NCI-H1417 treated with DMSO at 0.1 percent for 48 hours (cell line): ENCODE measurements around the gene CPED1.
"Not testable (repeated sequence)": the region's sequence is repeated elsewhere in the genome, so short reads cannot be mapped to it uniquely, and the experiment has no call there.

Experiments
- DNase-seq: peaks from one replicate; lab custom pipeline; 2025; lab: John Stamatoyannopoulos, UW

CPED1 gene

GRCh38 chr7:121020249-121020988 lies 31.9 kb downstream of the CPED1 start:
- DNase-seq, result no peak

DNA sequence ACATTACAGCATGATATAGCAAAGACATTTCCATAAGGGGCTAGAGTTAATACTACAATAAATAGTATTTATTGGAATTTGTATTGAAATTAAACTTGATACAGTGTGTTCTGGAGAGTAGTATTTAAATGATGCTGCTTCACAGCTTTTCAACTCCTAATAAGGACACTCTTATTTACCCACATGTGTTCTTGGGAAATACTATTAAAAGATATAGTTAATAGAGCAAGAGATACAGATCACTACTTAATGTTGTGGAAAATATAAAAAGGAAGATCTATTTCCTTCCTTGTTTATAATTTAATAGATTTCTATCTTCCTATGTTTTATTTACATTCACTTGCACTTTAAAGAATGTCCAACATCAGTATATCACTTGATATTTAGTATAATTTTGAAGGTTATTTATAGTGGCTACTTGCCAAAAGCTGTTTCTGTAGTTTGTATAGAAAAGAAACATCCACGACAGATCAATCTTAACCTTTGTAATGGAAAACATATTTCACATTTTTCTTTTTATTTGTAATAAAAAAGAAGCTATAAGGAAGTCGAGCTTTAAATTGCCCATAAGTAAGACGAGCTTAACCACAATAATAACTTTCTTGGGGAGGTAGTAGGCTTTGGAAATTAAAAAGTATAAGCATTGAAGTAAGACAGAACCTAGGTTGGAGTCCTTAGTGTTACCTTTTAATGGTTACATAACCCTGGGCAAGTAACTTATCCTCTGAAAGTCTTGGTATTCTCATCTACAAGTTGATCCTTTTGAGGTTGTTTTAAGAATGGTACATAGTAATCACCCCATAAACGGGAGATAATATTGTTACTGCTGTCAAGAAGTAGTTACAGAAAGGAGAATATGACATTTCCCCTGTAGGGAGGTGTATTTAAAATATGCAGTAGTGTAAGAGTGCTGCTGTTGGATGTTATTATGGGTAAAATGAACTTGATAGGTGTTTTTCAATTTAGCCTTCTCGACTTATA lies 32.8 kb downstream of the CPED1 start:
- DNase-seq, result no peak

- no peak for DNase-seq
These were observed 34.7 kb downstream of the CPED1 start for GRCh38 chr7:121023194-121023593.

GRCh38 chr7:121023683-121024511 lies 35.4 kb downstream of the CPED1 start:
- no peak for DNase-seq

- DNase-seq, result no peak
These were observed 36.1 kb downstream of the CPED1 start for GRCh38 chr7:121024611-121025010.

DNA sequence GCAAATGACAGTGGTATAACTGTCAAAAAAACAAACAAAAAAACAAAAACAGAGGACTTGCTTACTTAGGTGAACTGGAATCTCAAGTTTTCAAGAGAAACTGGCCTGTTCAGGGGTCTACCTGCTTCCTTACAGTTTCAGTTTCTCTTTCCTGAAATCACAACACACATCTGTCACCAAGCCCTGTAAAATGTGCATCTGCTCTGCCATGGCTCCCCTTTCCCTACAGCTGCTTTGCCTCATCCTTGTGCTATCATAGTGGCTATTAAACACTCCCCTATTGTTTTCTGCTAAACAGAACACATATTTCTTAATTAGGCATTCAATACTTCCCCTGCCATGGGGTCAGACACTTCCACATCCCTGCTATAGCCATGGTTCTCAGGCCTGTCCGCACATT lies 37.6 kb downstream of the CPED1 start:
- no peak for DNase-seq

GRCh38 chr7:121026577-121027111 lies 38.1 kb downstream of the CPED1 start:
- no peak for DNase-seq

DNA sequence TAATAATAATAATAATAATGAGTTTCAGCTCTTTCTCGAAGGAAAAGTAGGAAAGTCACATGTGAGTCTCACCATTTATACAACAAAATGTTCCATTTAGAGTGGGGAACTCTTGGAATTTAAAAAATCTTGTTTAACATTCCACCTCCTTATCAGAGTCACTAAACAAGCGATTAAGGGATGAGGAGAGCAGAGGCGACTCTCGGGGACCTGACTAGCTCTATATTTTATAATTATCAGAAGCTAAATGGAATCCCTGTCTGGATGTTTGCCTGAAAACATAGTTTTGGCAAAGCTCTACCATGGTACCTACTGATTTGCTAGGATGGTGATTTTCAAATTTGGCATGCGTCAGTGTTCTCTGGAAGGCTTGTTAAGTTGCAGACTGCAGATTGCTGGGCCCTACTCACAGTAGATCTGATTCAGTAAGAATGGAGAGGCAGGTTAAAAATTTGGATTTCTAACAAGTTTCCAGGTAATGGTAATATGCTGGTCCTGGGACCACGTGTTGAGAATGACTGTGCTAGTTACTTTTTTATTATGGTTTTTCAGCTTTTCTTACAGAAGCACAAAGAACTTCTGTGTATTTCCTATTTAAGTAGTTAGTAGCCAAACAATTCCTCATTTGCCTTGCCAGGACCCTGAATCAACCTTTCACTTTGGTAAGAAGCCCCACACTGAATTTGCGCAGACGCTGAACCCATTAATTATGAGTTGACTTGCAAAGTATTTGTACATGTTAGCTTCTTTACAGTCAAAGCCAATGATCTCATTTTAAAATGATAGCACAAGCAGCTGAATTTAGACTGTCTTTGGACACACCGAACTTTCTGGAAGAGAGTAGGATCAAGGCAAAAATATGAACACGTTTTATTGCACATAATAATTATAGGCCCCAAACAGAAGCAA lies 39.5 kb downstream of the CPED1 start:
- no peak for DNase-seq

GRCh38 chr7:121029302-121029701 lies 40.8 kb downstream of the CPED1 start:
- no peak for DNase-seq

DNA sequence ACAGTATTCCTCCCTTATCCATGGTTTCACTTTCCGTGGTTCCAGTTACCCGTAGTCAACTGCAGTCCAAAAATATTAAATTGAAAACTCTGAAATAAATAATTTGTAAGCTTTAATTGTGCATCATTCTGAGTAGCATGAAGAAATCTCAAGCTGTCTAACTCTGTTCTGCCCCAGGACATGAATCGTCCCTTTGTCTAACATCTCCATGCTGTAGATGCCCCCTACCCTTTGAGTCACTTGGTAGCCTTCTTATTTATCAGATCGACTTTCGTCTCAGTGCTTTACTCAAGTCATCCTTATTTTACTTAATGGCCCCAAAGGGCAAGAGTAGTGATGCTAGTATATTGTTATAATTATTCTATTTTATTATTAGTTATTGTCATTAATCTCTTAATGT lies 41.8 kb downstream of the CPED1 start:
- DNase-seq, result no peak

DNA sequence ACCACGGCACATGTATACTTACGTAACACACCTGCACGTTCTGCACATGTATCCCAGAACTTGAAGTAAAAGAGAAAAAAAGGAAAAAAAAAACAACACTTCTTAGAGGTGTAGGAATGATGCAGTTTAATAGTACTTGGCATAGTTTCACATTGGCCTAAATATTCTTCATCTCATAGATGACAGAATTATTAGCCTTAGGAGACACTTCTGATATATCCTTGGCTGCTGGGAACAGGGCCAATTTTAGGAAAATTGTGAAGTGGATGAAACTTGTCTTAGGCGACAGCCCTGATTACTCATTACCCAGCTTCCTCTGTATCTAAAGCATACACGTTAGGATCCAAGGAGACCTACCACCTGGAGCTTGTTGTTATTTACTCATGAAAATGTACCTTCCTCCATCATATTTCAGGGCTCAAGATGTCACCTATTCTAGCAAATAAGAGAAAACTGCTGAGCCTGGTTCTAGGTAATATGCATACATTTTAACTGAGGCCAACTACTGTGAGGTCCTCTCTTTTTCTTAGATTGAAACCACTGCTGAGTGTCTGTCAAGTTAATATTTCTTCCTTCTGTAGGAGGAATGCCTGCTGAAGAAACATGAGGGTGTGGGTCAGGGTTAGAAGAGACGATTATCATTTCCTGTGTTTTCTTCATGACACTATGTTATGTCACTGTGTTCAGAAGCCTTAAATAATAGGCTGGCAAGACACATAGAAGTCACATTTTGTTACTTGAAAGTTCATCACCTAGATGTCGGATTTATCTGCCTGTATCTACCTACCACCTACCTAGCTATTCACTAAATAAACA lies 44.3 kb downstream of the CPED1 start:
- DNase-seq, result no peak

DNA sequence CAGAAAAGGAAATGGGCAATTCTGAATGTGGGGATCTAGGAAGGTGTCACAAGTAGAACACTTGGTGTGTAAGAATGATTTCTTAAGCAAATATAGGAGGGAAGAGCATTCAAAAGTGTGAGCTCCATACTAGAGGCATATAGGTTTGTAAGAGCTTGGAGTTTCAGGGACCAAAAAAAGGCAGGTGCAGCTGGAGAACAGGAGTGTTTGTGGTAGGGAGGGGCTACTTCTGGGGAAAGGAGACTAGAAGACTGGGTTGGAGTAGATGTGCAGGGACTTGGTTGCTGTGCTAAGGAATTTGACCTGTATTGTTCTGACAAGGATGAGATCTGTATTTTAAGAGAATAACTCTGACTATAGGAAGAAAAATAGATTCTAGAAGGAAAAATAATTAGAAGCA lies 46.4 kb downstream of the CPED1 start:
- DNase-seq, result no peak

GRCh38 chr7:121036776-121037175 lies 48.3 kb downstream of the CPED1 start:
- DNase-seq, result not testable (repeated sequence)

- not testable (repeated sequence) for DNase-seq
These were observed 48.8 kb downstream of the CPED1 start for GRCh38 chr7:121037329-121037728.

GRCh38 chr7:121037957-121038716 lies 49.6 kb downstream of the CPED1 start:
- DNase-seq, result no peak

- DNase-seq, result no peak
These were observed 50.4 kb downstream of the CPED1 start for GRCh38 chr7:121038717-121039509.

GRCh38 chr7:121039510-121039822 lies 51.0 kb downstream of the CPED1 start:
- DNase-seq, result no peak

DNA sequence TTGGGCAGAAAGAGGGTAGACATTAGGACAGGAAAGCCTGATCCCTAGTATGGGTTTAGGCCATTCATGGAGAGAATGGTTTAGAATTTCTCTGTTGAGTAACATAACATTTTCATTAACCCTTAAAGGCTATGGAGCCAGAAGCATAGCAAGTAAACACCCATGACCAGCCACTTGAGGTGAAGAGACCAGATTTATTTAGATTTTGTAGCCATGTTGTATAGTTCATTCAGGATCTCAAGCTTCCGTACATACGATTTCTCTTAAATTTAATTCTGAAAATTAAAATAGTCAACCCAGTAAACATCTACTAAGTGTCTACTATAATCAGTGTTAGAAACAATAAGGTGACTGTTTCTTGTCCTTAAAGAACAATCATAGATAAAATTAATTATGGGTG lies 51.5 kb downstream of the CPED1 start:
- DNase-seq, result no peak
